ENCODE results near the gene TUT4.

Gene TUT4

GRCh38 chr1:52523376-52523775, 29.5 kb downstream of the TUT4 start:
- TF ChIP-seq TAF1 (IDR thresholded peaks at IDR 0.05; ENCODE audit: borderline replicate concordance, insufficient read depth, low read length), result no peak
- no peak for TF ChIP-seq POLR2AphosphoS5 (IDR thresholded peaks at IDR 0.05; ENCODE audit: low read depth, low read length)
- TF ChIP-seq REST (IDR thresholded peaks at IDR 0.05; ENCODE audit: insufficient read depth in 1 of 2, low read depth in 2 of 2, low read length in 2 of 2), result no peak
- no peak for TF ChIP-seq FOXP2 (optimal IDR thresholded peaks at IDR 0.05; ENCODE audit: borderline replicate concordance, extremely low read depth, extremely low read length, insufficient read depth)
- TF ChIP-seq SIN3A (IDR thresholded peaks at IDR 0.05; ENCODE audit: borderline replicate concordance, insufficient read depth, low read length), result no peak

DNA sequence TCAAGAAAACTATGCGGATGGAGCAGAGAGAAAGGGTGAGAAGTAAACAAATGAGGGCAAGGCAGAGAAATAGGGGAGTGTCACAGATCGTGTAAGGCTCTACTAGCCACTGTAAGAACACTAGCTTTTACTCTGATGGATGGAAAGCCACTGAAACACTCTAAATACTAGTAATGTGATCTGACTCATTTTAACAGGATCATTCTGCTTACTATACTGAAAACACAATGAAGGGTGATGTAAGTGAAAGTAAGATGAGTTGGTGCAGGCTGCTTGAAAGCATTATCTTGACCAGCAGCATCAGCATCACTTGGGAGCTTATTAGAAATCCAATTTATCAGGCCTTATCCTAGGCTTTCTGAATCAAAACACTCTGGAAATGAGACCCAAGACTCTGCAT, 32.7 kb downstream of the TUT4 start:
- TF ChIP-seq REST (IDR thresholded peaks at IDR 0.05; ENCODE audit: insufficient read depth in 1 of 2, low read depth in 2 of 2, low read length in 2 of 2) (no peak), SIN3A (IDR thresholded peaks at IDR 0.05; ENCODE audit: borderline replicate concordance, insufficient read depth, low read length) (no peak), TAF1 (IDR thresholded peaks at IDR 0.05; ENCODE audit: borderline replicate concordance, insufficient read depth, low read length) (no peak), POLR2AphosphoS5 (IDR thresholded peaks at IDR 0.05; ENCODE audit: low read depth, low read length) (no peak), FOXP2 (optimal IDR thresholded peaks at IDR 0.05; ENCODE audit: borderline replicate concordance, extremely low read depth, extremely low read length, insufficient read depth) (no peak)

- TF ChIP-seq SIN3A (IDR thresholded peaks at IDR 0.05; ENCODE audit: borderline replicate concordance, insufficient read depth, low read length) (no peak), TAF1 (IDR thresholded peaks at IDR 0.05; ENCODE audit: borderline replicate concordance, insufficient read depth, low read length) (no peak), FOXP2 (optimal IDR thresholded peaks at IDR 0.05; ENCODE audit: borderline replicate concordance, extremely low read depth, extremely low read length, insufficient read depth) (no peak), REST (IDR thresholded peaks at IDR 0.05; ENCODE audit: insufficient read depth in 1 of 2, low read depth in 2 of 2, low read length in 2 of 2) (no peak), POLR2AphosphoS5 (IDR thresholded peaks at IDR 0.05; ENCODE audit: low read depth, low read length) (no peak)
These were observed 33.9 kb downstream of the TUT4 start for GRCh38 chr1:52518962-52519361.

GRCh38 chr1:52511851-52512615, 40.9 kb downstream of the TUT4 start:
- TF ChIP-seq FOXP2 (optimal IDR thresholded peaks at IDR 0.05; ENCODE audit: borderline replicate concordance, extremely low read depth, extremely low read length, insufficient read depth) (no peak), REST (IDR thresholded peaks at IDR 0.05; ENCODE audit: insufficient read depth in 1 of 2, low read depth in 2 of 2, low read length in 2 of 2) (no peak), TAF1 (IDR thresholded peaks at IDR 0.05; ENCODE audit: borderline replicate concordance, insufficient read depth, low read length) (no peak), POLR2AphosphoS5 (IDR thresholded peaks at IDR 0.05; ENCODE audit: low read depth, low read length) (no peak), SIN3A (IDR thresholded peaks at IDR 0.05; ENCODE audit: borderline replicate concordance, insufficient read depth, low read length) (no peak)

All from PFSK-1 (cell line).